HL-60 (cell line): ENCODE data around the gene P2RX3.

Source experiments
- POLR2AphosphoS5 ChIP-seq: IDR thresholded peaks from 2 replicates; pipeline ENCODE4 v1.6.1; 2012; ENCODE audit warnings: low read depth
- TF ChIP-seq, protein P1 (sequence below): IDR thresholded peaks from one replicate; pipeline ENCODE4 v1.5.1; 2011; ENCODE audit warnings: low read length, control low read depth, inconsistent platforms; ENCODE audit not compliant: insufficient read depth

DNA sequence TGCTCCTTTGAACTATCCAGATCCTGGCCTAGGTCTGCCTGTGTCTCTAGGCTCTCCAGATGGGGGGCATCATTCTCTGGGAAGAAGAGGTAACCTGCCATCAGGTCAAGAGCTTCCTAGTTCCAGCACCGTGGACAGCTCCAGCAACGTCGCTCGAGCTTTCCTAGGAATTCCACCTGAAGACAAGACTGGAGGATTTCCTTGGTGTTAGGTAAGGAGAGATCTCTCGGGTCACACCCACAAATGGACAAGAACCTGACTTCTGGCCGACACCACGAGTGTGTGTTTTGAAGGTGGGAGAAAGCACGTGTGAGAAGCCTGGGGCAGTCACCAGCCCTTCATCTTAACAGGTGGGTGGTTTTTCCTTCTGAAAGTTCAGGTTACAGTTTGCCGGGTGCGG lies 41.6 kb downstream of the P2RX3 start:
- TF ChIP-seq POLR2AphosphoS5, result no peak
- TF ChIP-seq, protein P1, sequence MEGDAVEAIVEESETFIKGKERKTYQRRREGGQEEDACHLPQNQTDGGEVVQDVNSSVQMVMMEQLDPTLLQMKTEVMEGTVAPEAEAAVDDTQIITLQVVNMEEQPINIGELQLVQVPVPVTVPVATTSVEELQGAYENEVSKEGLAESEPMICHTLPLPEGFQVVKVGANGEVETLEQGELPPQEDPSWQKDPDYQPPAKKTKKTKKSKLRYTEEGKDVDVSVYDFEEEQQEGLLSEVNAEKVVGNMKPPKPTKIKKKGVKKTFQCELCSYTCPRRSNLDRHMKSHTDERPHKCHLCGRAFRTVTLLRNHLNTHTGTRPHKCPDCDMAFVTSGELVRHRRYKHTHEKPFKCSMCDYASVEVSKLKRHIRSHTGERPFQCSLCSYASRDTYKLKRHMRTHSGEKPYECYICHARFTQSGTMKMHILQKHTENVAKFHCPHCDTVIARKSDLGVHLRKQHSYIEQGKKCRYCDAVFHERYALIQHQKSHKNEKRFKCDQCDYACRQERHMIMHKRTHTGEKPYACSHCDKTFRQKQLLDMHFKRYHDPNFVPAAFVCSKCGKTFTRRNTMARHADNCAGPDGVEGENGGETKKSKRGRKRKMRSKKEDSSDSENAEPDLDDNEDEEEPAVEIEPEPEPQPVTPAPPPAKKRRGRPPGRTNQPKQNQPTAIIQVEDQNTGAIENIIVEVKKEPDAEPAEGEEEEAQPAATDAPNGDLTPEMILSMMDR, result no peak
